Measurements from ENCODE around the gene RCVRN. TPM values are rescaled to one million over a fixed set of nuclear protein-coding genes. Genes with fewer than 3 reads are reported as not detected.

Gene RCVRN
- total and polyA plus RNA-seq, 2 of the 4 experiments (the other 2 are of a cell fraction), result not detected

DNA sequence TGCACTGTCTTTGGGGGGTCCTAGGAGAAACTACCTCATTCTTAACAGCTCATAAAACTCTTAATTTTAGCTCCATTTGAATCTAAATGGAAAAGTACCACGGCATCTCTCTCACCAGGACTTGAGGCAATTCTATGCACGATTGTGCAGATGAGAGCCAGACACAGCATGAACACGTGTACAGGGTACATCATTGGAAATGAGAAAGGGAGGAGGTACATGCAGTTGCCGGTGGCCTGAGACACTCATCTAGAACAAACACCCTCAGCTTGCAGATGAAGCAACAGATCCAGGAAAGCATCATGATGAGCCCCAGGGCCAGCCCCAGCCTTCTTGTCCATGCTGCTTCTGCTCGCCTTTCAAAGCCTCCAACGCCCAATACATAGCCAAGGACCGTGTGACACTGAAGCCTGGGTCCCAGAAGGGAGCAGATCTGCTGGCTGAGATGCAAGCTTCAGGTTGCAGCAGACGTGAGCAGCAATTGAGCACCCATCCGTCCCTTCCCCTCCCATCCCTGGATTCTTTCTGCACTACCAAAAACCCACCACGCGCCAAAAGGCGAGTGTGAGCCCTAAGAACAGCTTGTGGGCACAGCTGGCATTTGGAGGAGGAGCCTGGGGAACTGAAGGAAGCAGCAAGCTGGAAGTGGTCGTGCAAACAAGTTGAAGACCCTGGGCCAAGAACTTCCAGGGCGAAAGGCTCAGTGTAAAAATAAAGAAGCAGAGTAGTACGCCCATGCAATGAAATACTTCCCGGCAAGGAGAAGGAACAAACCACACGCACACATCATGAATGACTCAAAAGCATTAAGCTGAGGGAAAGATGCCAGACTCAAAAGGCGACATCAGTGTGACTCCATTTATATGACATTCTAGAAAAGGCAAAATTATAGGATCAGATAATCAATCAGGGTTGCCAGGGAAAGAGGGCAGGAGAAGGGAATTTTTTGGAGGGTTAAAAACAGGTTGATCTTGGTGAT, 7.3 kb upstream of the RCVRN start:
- no peaks in the 10 kb centered on the region for H3K9me3 ChIP-seq (ENCODE audit: control insufficient read depth, insufficient read depth, low read length)
- H2AFZ ChIP-seq (replicated peaks; ENCODE audit: low read length, poor library complexity), result no peak overlapping the region
- H2BK5ac ChIP-seq (ENCODE audit: low read depth, low read length, poor library complexity, severe bottlenecking), result no peak overlapping the region
- in situ Hi-C loops (cut with MboI; ENCODE audit: low sequenced_read_pairs) (no loop called here), intact Hi-C loops (cut with micrococcal nuclease) (no loop called here), dilution Hi-C loops (cut with HindIII; ENCODE audit: low sequenced_read_pairs, unreplicated experiment) (no loop called here)
- DNase-seq (peak; percentile 8), ATAC-seq (ENCODE audit: low read depth) (no peak)
- 0 out of 2 replicates have a peak overlapping the region, but pooled peaks have one; percentile 9 for H2BK20ac ChIP-seq (ENCODE audit: low read depth, low read length)
- no peaks in the 10 kb centered on the region for H3K27me3 ChIP-seq (ENCODE audit: control insufficient read depth, insufficient read depth, low read length)
- ChIA-PET POLR2A (ENCODE audit: unreplicated experiment) (no interaction called here), CTCF (no interaction called here)
- H3K18ac ChIP-seq (ENCODE audit: low read depth, low read length), result no peak overlapping the region; the same call in 1 of the 2 replicates
- no peak overlapping the region for H4K91ac ChIP-seq (ENCODE audit: insufficient read depth, low read depth, low read length)
- TF ChIP-seq RCOR1 (IDR thresholded peaks at IDR 0.05; ENCODE audit: insufficient replicate concordance, low read length), result no peak
- TF ChIP-seq, protein P1, sequence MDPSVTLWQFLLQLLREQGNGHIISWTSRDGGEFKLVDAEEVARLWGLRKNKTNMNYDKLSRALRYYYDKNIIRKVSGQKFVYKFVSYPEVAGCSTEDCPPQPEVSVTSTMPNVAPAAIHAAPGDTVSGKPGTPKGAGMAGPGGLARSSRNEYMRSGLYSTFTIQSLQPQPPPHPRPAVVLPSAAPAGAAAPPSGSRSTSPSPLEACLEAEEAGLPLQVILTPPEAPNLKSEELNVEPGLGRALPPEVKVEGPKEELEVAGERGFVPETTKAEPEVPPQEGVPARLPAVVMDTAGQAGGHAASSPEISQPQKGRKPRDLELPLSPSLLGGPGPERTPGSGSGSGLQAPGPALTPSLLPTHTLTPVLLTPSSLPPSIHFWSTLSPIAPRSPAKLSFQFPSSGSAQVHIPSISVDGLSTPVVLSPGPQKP (IDR thresholded peaks at IDR 0.05; ENCODE audit: borderline replicate concordance, low read depth, low read length), result no peak
- H3K27ac ChIP-seq (ENCODE audit: insufficient read depth, low read length), result no peak overlapping the region
- no peak overlapping the region for H3K4me3 ChIP-seq (ENCODE audit: insufficient read depth, low read depth, low read length)
- 0 out of 4 replicates have a peak overlapping the region, but pooled peaks of 1 of the 2 experiments have one; percentile 26 for H4K8ac ChIP-seq (ENCODE audit: low read depth in 2 of 2, low read length in 2 of 2)
- 80% methylated on average over 5 of the region's 18 CpGs; no CpG with 5 or more reads in 1 of the 2 experiments for WGBS, 2 experiments (ENCODE audit: extremely low coverage in 2 of 2, insufficient read length in 1 of 2)
- peak overlapping the region; percentile 62; the same call in 1 of the 2 replicates for H2BK120ac ChIP-seq (ENCODE audit: low read depth, low read length)
- H2AK5ac ChIP-seq (ENCODE audit: low read depth, low read length), result no peak overlapping the region
- H3K4me1 ChIP-seq (ENCODE audit: control insufficient read depth, insufficient read depth, low read length), result peaks cover 23% of the 10 kb centered on the region
- no peak overlapping the region; the same call in 1 of the 2 replicates for H3K4ac ChIP-seq (ENCODE audit: low read depth, low read length)
- H3K14ac ChIP-seq (replicated peaks; ENCODE audit: low read depth, low read length), result no peak overlapping the region
- no peak overlapping the region for H2AK9ac ChIP-seq (replicated peaks; ENCODE audit: low read depth, low read length, poor library complexity)
- no peak overlapping the region for H2BK15ac ChIP-seq (ENCODE audit: low read depth, low read length)
- no peaks in the 10 kb centered on the region for H4K20me1 ChIP-seq (ENCODE audit: insufficient read depth, low read length)
- H3K9me1 ChIP-seq (ENCODE audit: insufficient read depth, low read length), result no peaks in the 10 kb centered on the region; the same call in 1 of the 2 replicates
- peaks cover 9% of the 10 kb centered on the region; the same call in 1 of the 2 replicates for H3K36me3 ChIP-seq (ENCODE audit: control insufficient read depth, insufficient read depth, low read length)
- H3K79me1 ChIP-seq (ENCODE audit: low read depth in 1 of 2, low read length in 2 of 2), result no peaks in the 10 kb centered on the region
- no peak overlapping the region for H3K4me2 ChIP-seq (ENCODE audit: low read depth, low read length)
- H3K23ac ChIP-seq (ENCODE audit: low read depth, low read length), result no peak overlapping the region
- no peak overlapping the region; the same call in 1 of the 2 replicates for H4K5ac ChIP-seq (ENCODE audit: low read depth, low read length)
- H3K9ac ChIP-seq (ENCODE audit: low read depth, low read length), result no peak overlapping the region
- no peak overlapping the region for H3K56ac ChIP-seq (ENCODE audit: extremely low read depth, insufficient read depth, low read length)
- BruUV-seq (replicated peaks), result no TSS peak

Data from IMR-90 (cell line).